Measurements from ENCODE around the gene GRIK2.

DNA sequence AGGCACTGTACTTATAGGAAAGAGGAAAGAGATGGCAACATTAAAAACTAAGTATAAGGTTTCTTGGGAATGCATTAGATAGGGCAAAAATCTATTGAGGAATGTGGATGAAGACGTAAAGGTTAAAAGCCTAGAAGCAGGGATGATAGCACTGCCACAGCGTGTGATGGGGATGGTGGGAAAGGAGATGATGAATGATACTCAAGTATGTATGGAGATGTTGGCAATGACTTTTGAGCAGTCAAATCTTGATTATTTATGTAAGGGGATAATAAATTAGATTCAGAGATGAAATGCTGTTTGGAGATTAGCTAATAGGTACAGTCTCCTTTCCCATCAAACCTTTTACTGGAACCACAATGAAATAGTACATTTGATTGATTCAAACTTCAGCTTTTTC is 432.8 kb downstream of the GRIK2 start:
- no peak for TF ChIP-seq MAFK (IDR thresholded peaks at IDR 0.05; ENCODE audit: low read depth, low read length)
- TF ChIP-seq MAZ (IDR thresholded peaks at IDR 0.05; ENCODE audit: borderline replicate concordance, low read depth, low read length) = no peak
- TF ChIP-seq, protein P1, sequence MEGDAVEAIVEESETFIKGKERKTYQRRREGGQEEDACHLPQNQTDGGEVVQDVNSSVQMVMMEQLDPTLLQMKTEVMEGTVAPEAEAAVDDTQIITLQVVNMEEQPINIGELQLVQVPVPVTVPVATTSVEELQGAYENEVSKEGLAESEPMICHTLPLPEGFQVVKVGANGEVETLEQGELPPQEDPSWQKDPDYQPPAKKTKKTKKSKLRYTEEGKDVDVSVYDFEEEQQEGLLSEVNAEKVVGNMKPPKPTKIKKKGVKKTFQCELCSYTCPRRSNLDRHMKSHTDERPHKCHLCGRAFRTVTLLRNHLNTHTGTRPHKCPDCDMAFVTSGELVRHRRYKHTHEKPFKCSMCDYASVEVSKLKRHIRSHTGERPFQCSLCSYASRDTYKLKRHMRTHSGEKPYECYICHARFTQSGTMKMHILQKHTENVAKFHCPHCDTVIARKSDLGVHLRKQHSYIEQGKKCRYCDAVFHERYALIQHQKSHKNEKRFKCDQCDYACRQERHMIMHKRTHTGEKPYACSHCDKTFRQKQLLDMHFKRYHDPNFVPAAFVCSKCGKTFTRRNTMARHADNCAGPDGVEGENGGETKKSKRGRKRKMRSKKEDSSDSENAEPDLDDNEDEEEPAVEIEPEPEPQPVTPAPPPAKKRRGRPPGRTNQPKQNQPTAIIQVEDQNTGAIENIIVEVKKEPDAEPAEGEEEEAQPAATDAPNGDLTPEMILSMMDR (conservative IDR thresholded peaks at IDR 0.05; ENCODE audit: low read depth, low read length) = no peak

Data from IMR-90 (cell line).